SK-N-DZ (cell line): Measurements from ENCODE around the gene SERAC1. TPM values are rescaled to one million over a fixed set of nuclear protein-coding genes. Genes with fewer than 3 reads are reported as not detected.
"Not testable (repeated sequence)": the region's sequence is repeated elsewhere in the genome, so short reads cannot be mapped to it uniquely, and the experiment has no call there.

Experiments
- DNase-seq: peaks from one replicate; pipeline ENCODE4 v3.0.0-alpha.2; 2015; ENCODE audit warnings: low spot score
- polyA plus RNA-seq, 2 experiments: library from polyadenylated mRNA; depleted of rRNA; stranded (reverse); fragments of >200 nt; gene quantifications; 2 replicates each; pipeline ENCODE4 v1.2.3, GENCODE V29; 2014

Gene SERAC1
- polyA plus RNA-seq (2014; cell fraction: cytosol; rRNA removed): 6.8 and 7.4 TPM in 2 replicates
- polyA plus RNA-seq (2014; cell fraction: nucleus; rRNA removed): 8.7 and 9.1 TPM in 2 replicates

- no peak for DNase-seq
These were observed at the start of gene SERAC1 for GRCh38 chr6:158168040-158168289. Gene SERAC1 (minus strand): TSS chr6:158168262. CDS start chr6:158158363, 9,899 bp downstream.

DNA sequence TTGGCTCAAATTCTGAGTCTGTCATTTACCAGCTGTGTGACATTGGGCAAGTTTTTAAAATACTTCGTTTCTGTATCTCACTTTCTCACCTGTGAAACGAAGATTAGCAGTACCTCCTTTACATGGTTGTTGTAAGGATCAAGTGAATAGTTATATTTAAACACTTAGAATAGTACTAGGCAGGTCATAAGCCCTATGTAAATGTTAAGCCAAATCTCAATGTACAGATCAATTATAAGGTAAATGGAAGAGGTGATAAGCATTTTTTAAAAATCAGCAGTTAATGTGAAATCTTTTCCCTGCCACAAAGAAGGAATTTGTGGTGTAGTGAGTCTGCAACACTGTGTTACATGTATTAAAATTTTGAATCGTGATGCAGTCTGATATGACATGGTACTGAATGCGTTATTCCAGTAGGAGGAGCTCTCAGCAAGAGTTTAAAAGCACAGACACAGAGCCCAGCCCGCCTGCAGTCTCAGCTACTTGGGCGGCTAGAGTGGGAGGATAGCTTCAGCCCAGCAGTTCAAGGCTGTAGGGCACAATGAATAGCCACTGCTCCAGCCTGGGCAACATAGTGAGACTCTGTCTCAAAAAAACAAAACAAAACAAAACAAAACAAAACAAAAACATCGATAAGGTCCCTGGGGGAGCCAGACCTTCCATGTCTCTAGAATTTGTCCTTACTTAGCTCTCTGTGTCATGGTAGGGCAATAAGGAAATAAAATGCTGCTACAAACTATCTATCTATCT is 46.0 kb upstream of the SERAC1 start:
- DNase-seq: peak; percentile 81

- DNase-seq: no peak
These were observed 43.4 kb upstream of the SERAC1 start for GRCh38 chr6:158211273-158212055.

DNA sequence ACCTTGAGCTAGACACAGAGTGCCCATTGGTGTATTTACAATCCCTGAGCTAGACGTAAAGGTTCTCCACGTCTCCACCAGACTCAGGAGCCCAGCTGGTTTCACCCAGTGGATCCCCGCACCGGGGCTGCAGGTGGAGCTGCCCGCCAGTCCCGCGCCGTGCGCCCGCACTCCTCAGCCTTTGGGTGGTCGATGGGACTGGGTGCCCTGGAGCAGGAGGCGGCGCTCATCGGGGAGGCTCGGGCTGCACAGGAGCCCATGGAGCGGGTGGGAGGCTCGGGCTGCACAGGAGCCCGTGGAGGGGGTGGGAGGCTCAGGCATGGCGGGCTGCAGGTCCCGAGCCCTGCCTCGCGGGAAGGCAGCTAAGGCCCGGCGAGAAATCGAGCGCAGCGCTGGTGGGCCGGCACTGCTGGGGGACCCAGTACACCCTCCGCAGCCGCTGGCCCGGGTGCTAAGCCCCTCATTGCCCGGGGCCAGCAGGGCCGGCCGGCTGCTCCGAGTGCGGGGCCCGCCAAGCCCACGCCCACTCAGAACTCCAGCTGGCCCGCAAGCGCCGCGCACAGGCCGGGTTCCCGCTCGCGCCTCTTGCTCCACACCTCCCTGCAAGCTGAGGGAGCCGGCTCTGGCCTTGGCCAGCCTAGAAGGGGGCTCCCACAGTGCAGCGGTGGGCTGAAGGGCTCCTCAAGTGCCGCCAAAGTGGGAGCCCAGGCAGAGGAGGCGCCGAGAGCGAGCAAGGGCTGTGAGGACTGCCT is 41.7 kb upstream of the SERAC1 start:
- DNase-seq: not testable (repeated sequence)

DNA sequence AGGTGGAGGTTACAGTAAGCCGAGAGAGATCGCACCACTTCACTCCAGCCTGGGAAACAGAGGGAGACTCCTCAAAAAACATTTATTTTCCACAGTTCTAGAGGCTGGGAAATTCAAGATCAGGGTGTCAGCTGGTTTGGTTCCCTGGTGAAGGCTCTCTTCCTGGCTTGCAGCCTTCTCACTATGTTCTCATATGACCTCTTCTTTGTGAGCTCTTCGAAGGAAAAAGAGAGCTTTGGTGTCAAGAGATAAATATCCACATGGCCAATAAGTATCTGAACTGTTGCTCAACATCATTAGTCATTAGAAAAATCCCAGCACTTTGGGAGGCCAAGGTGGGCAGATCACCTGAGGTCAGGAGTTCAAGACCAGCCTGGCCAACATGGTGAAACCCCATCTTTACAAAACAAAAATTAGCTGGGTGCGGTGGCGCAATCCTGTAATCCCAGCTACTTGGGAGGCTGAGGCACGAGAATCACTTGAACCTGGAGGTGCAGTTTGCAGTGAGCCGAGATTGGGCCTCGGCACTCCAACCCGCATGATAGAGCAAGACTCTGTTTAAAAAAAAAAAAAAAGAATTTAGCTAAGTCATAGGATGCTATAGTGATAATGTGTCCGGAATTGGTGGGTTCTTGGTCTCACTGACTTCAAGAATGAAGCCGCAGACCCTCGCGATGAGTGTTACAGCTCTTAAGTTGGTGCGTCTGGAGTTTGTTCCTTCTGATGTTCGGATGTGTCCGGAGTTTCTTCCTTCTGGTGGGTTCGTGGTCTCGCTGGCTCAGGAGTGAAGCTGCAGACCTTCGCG is 40.4 kb upstream of the SERAC1 start:
- not testable (repeated sequence) for DNase-seq

DNA sequence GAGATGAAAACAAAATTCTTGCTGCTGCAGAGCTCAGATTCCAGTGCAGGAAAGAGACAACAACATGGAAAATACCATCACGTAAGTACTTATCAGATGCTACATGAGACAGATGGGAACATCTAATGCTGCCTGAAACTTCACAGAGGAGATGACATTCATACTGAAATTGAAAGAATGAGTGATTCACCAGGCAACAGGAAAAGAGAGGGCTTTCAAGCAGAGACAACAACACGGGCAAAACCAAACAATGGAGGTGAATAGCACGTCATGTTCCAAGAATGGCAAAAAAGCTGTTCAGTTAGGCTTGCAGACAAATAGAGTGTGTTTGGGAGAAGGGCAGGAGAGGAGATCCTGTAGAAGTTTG is 39.3 kb upstream of the SERAC1 start:
- DNase-seq: no peak

GRCh38 chr6:158206740-158207421 is 38.8 kb upstream of the SERAC1 start:
- no peak for DNase-seq

- DNase-seq: no peak
These were observed 37.3 kb upstream of the SERAC1 start for GRCh38 chr6:158205169-158205944.

DNA sequence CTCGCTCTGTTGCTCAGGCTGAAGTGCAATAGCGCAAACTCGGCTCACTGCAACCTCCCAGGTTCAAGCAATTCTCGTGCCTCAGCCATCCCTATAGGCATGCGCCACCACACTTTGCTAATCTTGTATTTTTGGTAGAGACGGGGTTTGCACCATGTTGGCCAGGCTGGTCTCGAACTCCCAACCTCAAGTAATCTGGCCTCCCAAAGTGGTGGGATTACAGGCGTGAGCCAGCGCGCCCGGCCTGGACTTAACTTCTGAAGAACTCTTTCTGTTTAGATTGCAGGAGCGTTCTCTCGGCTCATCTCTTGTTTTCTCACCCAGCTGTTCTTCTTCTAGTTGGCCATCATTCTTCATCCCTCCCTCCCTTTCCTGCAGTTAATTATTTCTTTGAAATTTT is 30.4 kb upstream of the SERAC1 start:
- DNase-seq: no peak

GRCh38 chr6:158194487-158195280 is 26.6 kb upstream of the SERAC1 start:
- DNase-seq: no peak

- DNase-seq: no peak
These were observed 23.7 kb upstream of the SERAC1 start for GRCh38 chr6:158191761-158192160.

DNA sequence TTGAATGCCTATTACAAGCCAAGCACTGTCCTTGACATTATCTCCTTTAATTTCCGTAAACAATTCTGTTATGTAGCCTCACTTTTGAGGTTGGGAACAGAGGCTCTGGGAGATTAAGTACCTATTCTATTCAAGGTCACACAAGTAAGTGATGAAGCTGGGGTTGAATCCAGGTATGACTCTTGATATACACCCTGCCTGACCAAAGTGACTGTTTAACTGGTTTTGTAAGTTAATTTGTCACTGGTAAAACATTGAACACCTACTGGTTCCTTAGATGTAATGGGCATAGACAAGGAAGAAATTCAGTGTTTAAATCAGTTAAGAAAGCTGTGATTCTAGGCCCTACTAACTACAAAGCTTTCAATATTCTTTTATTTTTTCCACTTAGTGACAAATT is 23.0 kb upstream of the SERAC1 start:
- DNase-seq: no peak

- DNase-seq: no peak
These were observed 20.5 kb upstream of the SERAC1 start for GRCh38 chr6:158188591-158188990.

DNA sequence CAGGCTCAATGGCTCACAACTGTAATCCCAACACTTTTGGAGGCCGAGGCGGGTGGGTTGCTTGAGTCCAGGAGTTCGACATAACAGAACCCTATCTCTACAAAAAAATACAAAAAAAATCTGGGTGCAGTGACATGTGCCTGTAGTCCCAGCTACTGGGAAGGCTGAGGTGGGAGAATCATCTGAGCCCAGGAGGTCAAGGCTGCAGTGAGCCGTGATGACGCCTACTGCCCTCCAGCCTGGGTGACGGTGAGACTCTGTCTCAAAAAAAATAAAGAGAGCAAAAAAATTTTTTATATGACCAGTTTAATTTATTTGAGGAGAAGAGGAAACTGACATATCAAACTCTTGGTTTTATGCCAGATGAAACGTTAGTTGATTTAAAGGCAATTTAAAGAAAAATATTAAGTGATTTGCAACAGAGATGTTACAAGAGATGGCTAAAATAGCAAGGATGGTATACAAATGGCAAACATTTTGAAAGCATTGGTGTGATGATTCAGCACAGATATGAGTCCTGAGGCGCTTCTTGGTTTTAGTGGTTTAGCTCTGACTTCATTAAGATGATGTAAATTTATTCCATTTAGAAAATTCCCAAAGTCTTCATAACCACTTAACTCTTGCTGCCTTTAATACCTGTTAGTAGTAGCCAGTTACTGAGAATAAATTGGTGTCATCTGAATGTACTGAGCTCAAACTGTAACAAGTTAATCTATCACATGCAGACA is 17.8 kb upstream of the SERAC1 start:
- no peak for DNase-seq

DNA sequence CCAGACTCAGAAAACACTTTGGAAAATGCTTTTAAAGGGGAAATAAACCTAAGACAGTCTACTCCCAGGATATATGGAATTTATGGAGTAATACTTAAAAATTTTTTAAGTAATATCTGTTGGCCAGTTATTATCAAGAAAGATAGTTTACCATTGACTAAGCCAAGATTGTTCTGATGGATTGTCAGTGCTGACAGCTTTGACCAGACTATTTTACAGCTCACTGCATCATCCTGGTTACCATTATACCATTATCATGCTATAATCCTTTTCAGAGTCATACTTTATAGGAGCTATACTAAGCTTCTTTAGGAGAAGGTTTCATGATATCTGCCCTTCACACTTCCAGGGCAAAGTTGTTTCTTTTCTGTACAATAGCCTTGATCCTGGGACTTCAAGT is 16.5 kb upstream of the SERAC1 start:
- DNase-seq: no peak

- DNase-seq: not testable (repeated sequence)
These were observed 15.3 kb upstream of the SERAC1 start for GRCh38 chr6:158183174-158183972.

- not testable (repeated sequence) for DNase-seq
These were observed 9.7 kb upstream of the SERAC1 start for GRCh38 chr6:158177712-158178111.

- no peak for DNase-seq
These were observed 7.0 kb upstream of the SERAC1 start for GRCh38 chr6:158175111-158175510.
